A673 (cell line): Measurements from ENCODE around the gene PDE6A. TPM values are rescaled to one million over a fixed set of nuclear protein-coding genes. Genes with fewer than 3 reads are reported as not detected.

ENCODE experiments used
- BruUV-seq: library from RNA; stranded (reverse); fragments of 400-500 nt; replicated peaks from 2 replicates; lab custom pipeline; 2021; lab: Mats Ljungman, UMichigan
- CTCF ChIA-PET: fragments of 300-600 bp; sonication (Branson Sonifier 250); formaldehyde crosslinking; loops from one replicate; lab custom pipeline; 2022; ENCODE audit warnings: antibody characterized with exemption; lab: Charles Lee
- POLR2A ChIA-PET: fragments of 300-600 bp; sonication (Branson Sonifier 250); formaldehyde crosslinking; loops from one replicate; lab custom pipeline; 2022; ENCODE audit warnings: antibody characterized with exemption; ENCODE audit not compliant: low non-redundant PET; lab: Charles Lee
- DNase-seq: peaks from one replicate; pipeline ENCODE4 v3.0.0-alpha.2; 2015; ENCODE audit warnings: low spot score
- H3K27ac ChIP-seq: fragments of 200-600 bp; sonication (generic); 2 replicates; pipeline ENCODE4 v1.5.1; 2016; ENCODE audit warnings: mixed run types, low read depth, mild to moderate bottlenecking, mixed read lengths, antibody characterized with exemption, low read length; ENCODE audit not compliant: poor library complexity, severe bottlenecking
- H3K27me3 ChIP-seq: fragments of 200-600 bp; sonication (generic); replicated peaks from 2 replicates; pipeline ENCODE4 v1.6.1; 2017; ENCODE audit warnings: mixed run types, low read depth, mild to moderate bottlenecking, mixed read lengths, antibody characterized with exemption, low read length; ENCODE audit not compliant: insufficient read depth, poor library complexity
- H3K36me3 ChIP-seq: fragments of 200-600 bp; sonication (generic); 2 replicates; pipeline ENCODE4 v1.6.1; 2016; ENCODE audit warnings: mixed run types, mild to moderate bottlenecking, mixed read lengths, antibody characterized with exemption, low read length; ENCODE audit not compliant: insufficient read depth, poor library complexity, severe bottlenecking
- H3K4me1 ChIP-seq: fragments of 200-600 bp; sonication (generic); 2 replicates; pipeline ENCODE4 v1.6.1; 2017; ENCODE audit warnings: mixed run types, mild to moderate bottlenecking, mixed read lengths, antibody characterized with exemption, low read length; ENCODE audit not compliant: insufficient read depth, poor library complexity, severe bottlenecking
- H3K4me3 ChIP-seq: fragments of 200-600 bp; sonication (generic); 2 replicates; pipeline ENCODE4 v1.5.1; 2016; ENCODE audit warnings: low read depth, mixed run types, mild to moderate bottlenecking, mixed read lengths, low read length; ENCODE audit not compliant: poor library complexity, severe bottlenecking
- H3K9me3 ChIP-seq: fragments of 200-600 bp; sonication (generic); 2 replicates; pipeline ENCODE4 v1.6.1; 2016; ENCODE audit warnings: mixed run types, low read depth, mild to moderate bottlenecking, mixed read lengths, antibody characterized with exemption, low read length; ENCODE audit not compliant: poor library complexity, severe bottlenecking
- EZH2 ChIP-seq: fragments of 200-600 bp; sonication (generic); IDR thresholded peaks from 2 replicates; pipeline ENCODE4 v1.6.1; 2017; ENCODE audit warnings: borderline replicate concordance, low read depth, mild to moderate bottlenecking, mixed read lengths, antibody characterized with exemption, low read length; ENCODE audit not compliant: poor library complexity, severe bottlenecking
- intact Hi-C: fragments of 100-400 bp; cut with micrococcal nuclease; formaldehyde crosslinking; loops from one replicate; pipeline ENCODE4 v1.10.0; 2022; ENCODE audit not compliant: unreplicated experiment
- total RNA-seq: library from RNA; stranded (reverse); gene quantifications from 2 replicates; pipeline ENCODE4 v1.2.3, GENCODE V29; 2021
- TF ChIP-seq, protein P1 (sequence below): fragments of 300-800, 200-600 bp; sonication (generic); conservative IDR thresholded peaks from 2 replicates; pipeline ENCODE4 v1.5.1; 2017; ENCODE audit warnings: low read depth, mild to moderate bottlenecking, antibody characterized with exemption, low read length, moderate library complexity, mixed read lengths

Gene PDE6A
- total RNA-seq, 1 experiment from 2014 or later, result 0.49 TPM

- CTCF ChIA-PET, result interaction anchor here (0.5 to 1.6 kb wide), 7 partner anchors 14 to 101 kb away, joined by 3 to 16 read pairs (median 5); no protein-coding TSS in a partner anchor
- peak; percentile 90 for DNase-seq
- POLR2A ChIA-PET, result interaction anchor here (0.6 to 1.3 kb wide), 2 partner anchors 14 to 37 kb away, joined by 4 to 10 read pairs; no protein-coding TSS in a partner anchor
- intact Hi-C loops, result loop anchor here (1.0 kb wide), 1 partner anchor 14 kb away; no protein-coding TSS in a partner anchor
- H3K27me3 ChIP-seq, result no peaks in the 10 kb centered on the region
- H3K27ac ChIP-seq, result peak overlapping the region; percentile 98
- peaks cover 85% of the 10 kb centered on the region for H3K4me1 ChIP-seq
- BruUV-seq, result no TSS peak
- H3K4me3 ChIP-seq, result no peak overlapping the region
- no peak for TF ChIP-seq EZH2
- TF ChIP-seq, protein P1, sequence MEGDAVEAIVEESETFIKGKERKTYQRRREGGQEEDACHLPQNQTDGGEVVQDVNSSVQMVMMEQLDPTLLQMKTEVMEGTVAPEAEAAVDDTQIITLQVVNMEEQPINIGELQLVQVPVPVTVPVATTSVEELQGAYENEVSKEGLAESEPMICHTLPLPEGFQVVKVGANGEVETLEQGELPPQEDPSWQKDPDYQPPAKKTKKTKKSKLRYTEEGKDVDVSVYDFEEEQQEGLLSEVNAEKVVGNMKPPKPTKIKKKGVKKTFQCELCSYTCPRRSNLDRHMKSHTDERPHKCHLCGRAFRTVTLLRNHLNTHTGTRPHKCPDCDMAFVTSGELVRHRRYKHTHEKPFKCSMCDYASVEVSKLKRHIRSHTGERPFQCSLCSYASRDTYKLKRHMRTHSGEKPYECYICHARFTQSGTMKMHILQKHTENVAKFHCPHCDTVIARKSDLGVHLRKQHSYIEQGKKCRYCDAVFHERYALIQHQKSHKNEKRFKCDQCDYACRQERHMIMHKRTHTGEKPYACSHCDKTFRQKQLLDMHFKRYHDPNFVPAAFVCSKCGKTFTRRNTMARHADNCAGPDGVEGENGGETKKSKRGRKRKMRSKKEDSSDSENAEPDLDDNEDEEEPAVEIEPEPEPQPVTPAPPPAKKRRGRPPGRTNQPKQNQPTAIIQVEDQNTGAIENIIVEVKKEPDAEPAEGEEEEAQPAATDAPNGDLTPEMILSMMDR, result no peak
- H3K9me3 ChIP-seq, result no peaks in the 10 kb centered on the region
- no peaks in the 10 kb centered on the region for H3K36me3 ChIP-seq
These were observed 9.1 kb downstream of the PDE6A start for GRCh38 chr5:149935431-149935901.

DNA sequence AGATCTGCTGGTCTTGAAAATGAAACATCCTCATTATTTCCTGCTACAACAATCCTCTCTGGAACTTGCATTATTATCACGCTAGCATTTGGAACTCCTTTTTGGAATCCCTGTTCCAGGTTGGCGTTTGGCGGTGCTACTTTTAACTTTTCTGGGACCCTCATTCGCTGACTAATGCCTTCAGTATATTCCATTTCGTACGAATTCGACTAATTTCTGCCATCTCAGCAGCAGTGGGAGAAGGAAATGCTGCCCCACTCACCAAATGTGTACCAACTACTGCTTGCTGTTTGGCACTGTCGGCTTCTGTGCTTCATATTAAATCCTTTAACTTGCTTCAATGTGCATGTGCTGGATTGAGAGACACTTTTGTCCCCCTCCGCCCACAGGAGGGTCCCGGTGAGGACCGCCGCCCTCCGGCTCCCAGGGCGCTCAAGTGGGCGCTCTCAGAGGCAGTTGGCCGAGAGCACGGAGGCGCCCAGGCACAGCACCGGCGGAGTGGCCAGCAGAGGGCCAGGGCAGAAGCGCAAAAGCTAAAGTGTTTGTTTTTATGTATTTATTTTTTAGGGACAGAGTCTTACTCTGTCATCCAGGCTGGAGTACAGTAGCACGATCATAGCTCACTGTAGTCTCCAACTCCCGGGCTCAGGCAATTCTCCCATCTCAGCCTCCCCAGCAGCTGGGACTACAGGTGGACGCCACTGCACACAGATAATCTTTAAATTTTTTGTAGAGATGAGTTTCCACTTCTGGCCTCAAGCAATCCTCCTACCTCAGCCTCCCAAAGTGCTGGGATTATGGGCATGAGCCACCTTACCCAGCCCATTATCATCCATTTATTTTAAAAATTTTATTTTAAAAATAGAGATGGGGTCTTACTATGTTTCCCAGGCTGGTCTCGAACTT is 11.9 kb downstream of the PDE6A start:
- Histone ChIP-seq H3K27ac (peak overlapping the region; percentile 98), H3K36me3 (no peaks in the 10 kb centered on the region), H3K9me3 (peaks cover 2% of the 10 kb centered on the region), H3K4me3 (no peak overlapping the region), H3K27me3 (no peaks in the 10 kb centered on the region), H3K4me1 (peaks cover 66% of the 10 kb centered on the region)
- intact Hi-C loops, result no loop called here
- DNase-seq, result no peak
- TF ChIP-seq, protein P1, result 0 out of 2 replicates have a peak, but pooled peaks have one; percentile 23
- no peak for TF ChIP-seq EZH2
- CTCF ChIA-PET, result no interaction called here
- no TSS peak for BruUV-seq
- POLR2A ChIA-PET, result no interaction called here

DNA sequence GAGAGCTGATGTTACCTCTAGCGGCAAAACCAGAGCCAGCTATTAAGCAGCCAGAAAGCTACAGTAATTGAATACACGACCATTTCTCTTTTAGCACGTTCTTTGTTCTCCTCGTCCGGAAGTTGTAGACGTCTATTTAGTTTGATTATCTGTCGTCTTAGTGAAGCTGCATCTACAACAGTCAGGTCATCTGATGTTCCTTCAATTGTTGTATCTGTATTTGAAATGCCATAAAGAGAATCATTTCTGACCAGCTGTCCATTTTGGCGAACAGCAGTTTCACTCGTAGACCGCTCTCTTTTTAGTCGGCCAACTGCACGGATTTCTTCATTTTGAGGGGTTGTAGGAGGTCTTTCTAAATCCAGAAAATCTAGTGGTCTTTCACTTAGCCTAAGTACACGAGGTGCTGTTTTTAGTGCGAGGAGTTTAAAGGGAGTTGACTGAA is 12.6 kb downstream of the PDE6A start:
- H3K4me3 ChIP-seq, result no peak overlapping the region
- BruUV-seq, result no TSS peak
- H3K36me3 ChIP-seq, result no peaks in the 10 kb centered on the region
- ChIA-PET CTCF (no interaction called here), POLR2A (no interaction called here)
- H3K9me3 ChIP-seq, result peaks cover 2% of the 10 kb centered on the region
- intact Hi-C loops, result no loop called here
- TF ChIP-seq, protein P1, result no peak
- no peak for TF ChIP-seq EZH2
- H3K27ac ChIP-seq, result peak overlapping the region; percentile 98
- H3K4me1 ChIP-seq, result peaks cover 59% of the 10 kb centered on the region
- H3K27me3 ChIP-seq, result no peaks in the 10 kb centered on the region
- no peak for DNase-seq
